COLO668 (cell line): ENCODE measurements around the gene CDH7.

Source experiments
- DNase-seq: peaks from one replicate; lab custom pipeline; 2025; ENCODE audit not compliant: unreplicated experiment; lab: John Stamatoyannopoulos, UW

The CDH7 gene

DNA sequence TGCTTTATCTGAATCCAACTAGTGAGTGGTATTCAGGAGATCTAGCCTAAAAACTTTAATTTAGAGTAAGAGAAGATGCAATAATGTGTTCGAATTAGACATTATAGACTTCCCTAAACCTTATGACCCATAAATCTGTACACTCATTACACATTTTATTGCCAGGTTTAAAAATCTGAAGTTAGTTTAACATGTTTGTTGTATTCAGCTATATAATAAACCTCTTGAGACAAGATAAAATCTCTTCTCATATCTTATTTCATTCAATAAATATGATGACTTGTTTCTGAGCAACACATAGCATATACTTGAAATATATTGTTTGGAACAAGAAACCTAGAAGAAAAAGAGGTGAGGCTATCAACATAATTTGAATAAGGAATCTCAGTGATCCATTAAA lies 150.7 kb downstream of the CDH7 start:
- DNase-seq, result no peak

DNA sequence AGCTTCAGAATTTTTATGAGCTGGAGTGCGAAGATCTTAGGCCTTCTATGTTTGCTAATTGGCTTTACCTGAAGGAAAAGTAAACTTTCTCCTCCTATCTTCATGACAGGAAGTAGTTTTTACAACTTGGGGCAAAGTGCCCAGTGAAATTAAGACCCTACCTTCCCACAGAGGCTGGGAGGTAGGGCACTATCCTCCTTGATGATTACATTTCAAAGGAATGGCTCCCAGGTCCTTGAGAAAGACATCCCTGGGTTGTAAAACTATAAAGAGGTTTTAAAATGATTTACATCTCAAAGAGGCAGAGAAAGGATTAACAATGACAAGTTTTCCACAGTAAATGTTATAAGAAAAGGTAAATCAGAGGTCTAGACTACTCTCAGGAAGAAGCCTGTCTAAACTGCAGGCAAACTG lies 155.8 kb downstream of the CDH7 start:
- DNase-seq, result no peak

DNA sequence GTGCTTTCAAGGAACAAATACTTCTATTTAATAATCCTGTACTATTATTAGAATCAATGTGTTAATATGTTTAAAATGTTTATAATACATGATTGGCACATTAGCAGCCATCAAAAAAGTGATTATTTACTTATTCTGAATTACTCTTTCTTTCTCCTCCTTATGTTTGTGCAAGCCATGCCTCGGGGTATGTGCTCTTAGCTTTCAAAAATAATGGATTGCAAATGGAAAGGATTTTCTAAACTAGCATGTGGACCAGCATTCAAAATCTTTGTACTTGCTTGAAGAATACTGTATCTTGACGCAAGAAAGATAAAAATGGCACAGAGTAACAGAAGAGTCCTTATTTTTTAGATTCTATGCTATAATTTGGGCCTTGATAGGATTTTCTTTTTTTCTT lies 156.5 kb downstream of the CDH7 start:
- DNase-seq, result no peak

DNA sequence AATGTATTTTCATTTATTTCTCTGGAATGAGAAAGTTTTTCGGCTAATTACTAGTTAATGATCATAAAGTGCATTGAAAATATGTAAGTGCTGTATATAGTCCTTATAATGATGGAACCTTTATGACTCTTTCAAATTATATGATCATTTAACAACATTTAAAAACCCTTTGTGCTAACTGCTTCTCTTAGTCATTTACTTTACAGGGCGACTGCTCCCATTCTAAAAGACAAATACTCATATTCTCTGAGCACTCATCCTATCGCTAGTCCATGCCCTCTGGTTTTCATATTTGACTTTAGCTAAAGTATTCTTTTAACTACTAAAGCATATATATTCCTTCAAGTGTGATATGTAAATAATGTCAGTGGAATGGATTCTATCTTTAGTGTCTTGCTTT lies 168.2 kb downstream of the CDH7 start:
- DNase-seq, result no peak

DNA sequence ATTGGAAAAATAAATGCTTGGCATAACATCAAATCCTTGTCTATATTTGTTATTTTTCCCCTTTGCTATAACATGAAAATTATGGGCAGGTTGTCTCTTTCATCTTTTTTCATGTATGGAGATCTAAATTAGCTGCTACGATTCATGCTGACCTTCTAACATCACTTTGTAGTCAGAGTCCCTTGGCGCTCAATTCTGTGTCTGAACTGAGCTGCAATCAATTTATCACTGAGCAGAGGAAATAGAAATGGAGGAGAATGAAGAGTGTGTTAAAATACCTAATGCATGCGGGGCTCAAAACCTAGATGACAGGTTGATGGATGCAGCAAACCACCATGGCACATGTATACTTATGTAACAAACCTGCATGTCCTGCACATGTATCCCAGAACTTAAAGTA lies 168.9 kb downstream of the CDH7 start:
- DNase-seq, result no peak

DNA sequence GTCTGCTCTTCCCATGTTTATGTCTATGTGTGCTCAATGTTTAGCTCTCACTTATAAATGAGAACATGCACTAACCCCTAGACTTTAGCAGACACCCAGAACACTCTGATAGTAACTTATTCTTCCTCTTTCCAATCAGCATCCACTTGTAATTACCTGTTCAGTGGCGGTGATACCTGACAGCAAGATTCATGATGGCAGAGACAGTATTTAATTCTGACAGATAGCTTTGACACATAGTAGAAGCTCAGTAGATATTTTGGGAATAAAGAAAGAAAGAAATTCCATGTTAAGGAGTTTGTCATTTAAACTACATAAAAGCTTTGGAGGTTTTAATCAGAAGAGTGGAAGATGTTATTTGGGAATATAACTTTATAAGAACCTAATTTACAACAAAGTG lies 171.3 kb downstream of the CDH7 start:
- DNase-seq, result no peak

DNA sequence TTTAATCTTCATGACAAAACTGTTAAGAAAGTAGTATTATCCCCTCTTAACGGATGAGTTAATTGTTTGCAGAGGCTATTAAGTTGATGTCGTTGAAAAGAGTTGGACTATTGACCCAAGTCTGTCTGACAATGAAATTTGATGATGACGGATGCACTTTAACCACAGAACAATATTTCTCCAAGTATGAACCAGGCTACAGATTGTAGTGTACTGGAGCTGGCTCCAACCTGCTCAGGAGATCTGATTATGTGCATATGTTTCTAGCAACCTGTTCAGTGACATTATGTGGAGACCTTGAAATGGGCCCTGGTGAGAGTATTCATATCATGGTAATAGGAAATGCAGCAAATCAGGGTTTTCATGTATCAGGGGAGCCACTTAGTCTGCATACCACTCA lies 174.1 kb downstream of the CDH7 start:
- peak; percentile 41 for DNase-seq

DNA sequence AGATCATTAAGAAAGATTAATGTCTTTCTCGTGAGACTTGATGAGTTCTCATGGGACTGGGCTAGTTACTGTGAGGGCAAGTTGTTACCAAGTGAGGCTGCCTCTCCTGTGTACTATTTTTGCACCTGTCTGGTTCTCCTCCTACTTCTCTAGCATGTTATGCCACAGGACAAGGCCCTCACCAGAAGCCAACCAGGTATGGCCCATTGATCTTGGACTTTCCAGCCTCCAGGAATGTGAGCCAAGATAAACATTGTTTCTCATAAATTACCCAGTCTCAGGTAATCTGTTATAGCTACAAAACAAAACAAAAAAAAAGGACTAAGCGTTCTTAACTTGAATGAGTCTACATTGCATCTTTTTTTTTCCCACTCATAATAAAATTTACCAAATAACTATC lies 184.1 kb downstream of the CDH7 start:
- peak; percentile 15 for DNase-seq

DNA sequence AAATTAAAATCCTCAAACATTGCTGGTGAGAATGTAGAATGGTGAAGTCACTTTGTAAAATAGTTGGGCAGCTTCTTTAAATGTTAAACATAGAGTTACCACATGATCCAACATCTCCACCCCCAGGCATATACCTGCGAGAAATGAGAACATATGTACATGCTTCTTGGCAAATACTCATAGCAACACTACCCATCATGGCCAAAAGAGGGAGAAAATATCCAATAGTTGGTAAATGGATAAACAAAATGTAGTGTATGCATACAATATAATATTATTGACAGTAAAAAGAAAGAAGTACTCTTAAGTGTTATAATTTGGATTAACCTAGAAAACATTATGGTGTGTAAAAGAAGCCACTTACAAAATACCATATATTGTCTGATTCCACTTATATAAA lies 185.9 kb downstream of the CDH7 start:
- no peak for DNase-seq

DNA sequence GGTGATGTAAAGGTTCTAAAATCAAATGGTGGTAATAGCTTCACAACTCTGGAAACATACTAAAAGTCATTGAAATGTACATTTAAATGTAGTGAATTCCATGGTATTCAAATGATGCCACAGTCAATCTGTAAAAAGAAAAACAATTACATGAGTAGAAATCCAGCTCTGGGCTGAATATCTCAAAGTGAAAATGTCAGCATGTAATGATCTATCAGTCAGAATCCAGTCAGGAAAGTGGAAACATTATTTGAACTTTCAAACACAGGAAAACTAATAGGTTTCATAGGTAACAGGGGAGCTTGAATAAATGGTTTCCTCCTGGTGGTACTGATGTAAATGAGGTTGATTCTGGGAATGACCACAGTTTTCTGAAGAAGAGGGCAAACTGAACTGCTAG lies 186.4 kb downstream of the CDH7 start:
- DNase-seq, result no peak

DNA sequence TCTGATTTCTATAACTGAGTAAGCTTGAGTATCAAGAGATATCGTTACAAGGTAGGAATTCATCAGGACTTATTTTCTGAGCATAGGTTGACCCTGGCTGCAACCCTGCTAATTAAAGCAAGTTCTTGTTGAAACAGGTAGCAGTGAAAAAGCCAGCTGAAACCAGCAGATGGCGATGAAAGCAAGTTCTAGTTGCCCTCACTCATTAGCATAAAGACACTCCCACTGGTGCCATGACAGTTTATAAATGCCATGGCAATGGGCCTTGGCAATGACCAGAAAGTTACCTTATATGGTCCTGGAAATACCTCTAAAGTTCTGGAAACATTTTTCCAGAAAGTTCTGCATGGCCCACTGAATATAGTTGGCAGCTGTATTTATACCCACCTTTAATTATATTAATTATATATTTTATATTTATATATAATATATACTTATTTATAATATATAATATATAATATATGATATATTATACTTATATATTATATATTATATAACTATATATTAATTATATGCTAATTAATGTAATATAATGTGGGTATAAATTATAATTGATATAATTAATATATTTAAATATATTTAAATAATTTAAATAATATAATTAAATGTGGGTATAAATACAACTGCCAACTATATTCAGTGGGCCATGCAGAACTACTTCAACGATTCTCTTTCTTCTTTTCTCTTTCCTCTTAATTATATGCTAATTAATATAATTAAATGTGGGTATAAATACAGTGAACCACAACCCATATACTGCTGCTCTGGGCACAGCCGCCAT lies 188.0 kb downstream of the CDH7 start:
- peak; percentile 45 for DNase-seq
